Central memory CD8-positive, alpha-beta T cell (primary cell): ENCODE data around the gene E2F3.
A peak's percentile ranks its signal among the peaks of the same experiment; 100 is the strongest.

Experiments used
- ATAC-seq: fragments of 150-1000 bp; cut with Tn5 transposase; replicated peaks from 2 replicates; pipeline ENCODE4 v1.10.0; 2022; ENCODE audit warnings: mild to moderate bottlenecking, moderate FRiP score, moderate number of reproducible peaks; ENCODE audit not compliant: poor library complexity, severe bottlenecking; ENCODE audit errors: extremely low read depth
- DNase-seq, 2 donors: peaks; one replicate each; pipeline ENCODE4 v3.0.0; 2021; ENCODE audit warnings: low spot score in 2 of 2
- H3K27ac Mint-ChIP-seq: one replicate; pipeline ENCODE4 v1.8.0; 2022; ENCODE audit warnings: low read depth, mild to moderate bottlenecking, moderate library complexity, mixed read lengths
- H3K27me3 Mint-ChIP-seq: one replicate; pipeline ENCODE4 v1.8.0; 2022; ENCODE audit warnings: mixed read lengths
- H3K36me3 Mint-ChIP-seq: one replicate; pipeline ENCODE4 v1.8.0; 2022; ENCODE audit warnings: mild to moderate bottlenecking, moderate library complexity, mixed read lengths; ENCODE audit not compliant: insufficient read depth
- H3K4me1 Mint-ChIP-seq: one replicate; pipeline ENCODE4 v1.8.0; 2022; ENCODE audit warnings: mixed read lengths
- H3K4me3 Mint-ChIP-seq: one replicate; pipeline ENCODE4 v1.8.0; 2022; ENCODE audit warnings: mild to moderate bottlenecking, moderate library complexity, mixed read lengths
- H3K9me3 Mint-ChIP-seq: one replicate; pipeline ENCODE4 v1.8.0; 2022; ENCODE audit warnings: mixed read lengths

The E2F3 gene

GRCh38 chr6:20538131-20538662, 136.5 kb downstream of the E2F3 start:
- no peak overlapping the region for H3K27ac Mint-ChIP-seq

GRCh38 chr6:20538907-20539306, 137.2 kb downstream of the E2F3 start:
- peaks cover 62% of the 10 kb centered on the region for H3K4me1 Mint-ChIP-seq
- ATAC-seq (no peak), DNase-seq (no peak)
- H3K4me3 Mint-ChIP-seq: no peak overlapping the region
- H3K27ac Mint-ChIP-seq: no peak overlapping the region
- H3K9me3 Mint-ChIP-seq: no peaks in the 10 kb centered on the region
- peaks cover 27% of the 10 kb centered on the region for H3K36me3 Mint-ChIP-seq
- H3K27me3 Mint-ChIP-seq: no peaks in the 10 kb centered on the region

More at GRCh38 chr6:20538131-20538662, 136.5 kb downstream of the E2F3 start:
- Mint-ChIP-seq H3K9me3 (no peaks in the 10 kb centered on the region), H3K36me3 (peaks cover 27% of the 10 kb centered on the region), H3K4me3 (no peak overlapping the region), H3K27me3 (no peaks in the 10 kb centered on the region), H3K4me1 (peaks cover 59% of the 10 kb centered on the region)
- no peak for DNase-seq
- no peak for ATAC-seq

- peaks cover 62% of the 10 kb centered on the region for H3K4me1 Mint-ChIP-seq
- no peak overlapping the region for H3K27ac Mint-ChIP-seq
- H3K27me3 Mint-ChIP-seq: no peaks in the 10 kb centered on the region
- H3K9me3 Mint-ChIP-seq: no peaks in the 10 kb centered on the region
- ATAC-seq: no peak
- H3K36me3 Mint-ChIP-seq: peaks cover 25% of the 10 kb centered on the region
- DNase-seq: no peak
- H3K4me3 Mint-ChIP-seq: no peak overlapping the region
Measured at GRCh38 chr6:20539387-20539786, 137.7 kb downstream of the E2F3 start.

- Mint-ChIP-seq H3K4me1 (peaks cover 52% of the 10 kb centered on the region), H3K4me3 (no peak overlapping the region), H3K27me3 (no peaks in the 10 kb centered on the region), H3K27ac (no peak overlapping the region), H3K36me3 (peaks cover 20% of the 10 kb centered on the region), H3K9me3 (no peaks in the 10 kb centered on the region)
- DNase-seq (no peak), ATAC-seq (no peak)
Measured at GRCh38 chr6:20540683-20541082, 139.0 kb downstream of the E2F3 start.

GRCh38 chr6:20541382-20541781, 139.7 kb downstream of the E2F3 start:
- ATAC-seq (no peak), DNase-seq (no peak)
- H3K4me3 Mint-ChIP-seq: no peak overlapping the region
- peaks cover 24% of the 10 kb centered on the region for H3K36me3 Mint-ChIP-seq
- H3K9me3 Mint-ChIP-seq: no peaks in the 10 kb centered on the region
- H3K4me1 Mint-ChIP-seq: peaks cover 45% of the 10 kb centered on the region
- H3K27ac Mint-ChIP-seq: no peak overlapping the region
- H3K27me3 Mint-ChIP-seq: no peaks in the 10 kb centered on the region

- Mint-ChIP-seq H3K36me3 (peaks cover 31% of the 10 kb centered on the region), H3K27ac (peak overlapping the region; percentile 35), H3K4me1 (peaks cover 37% of the 10 kb centered on the region)
Measured at GRCh38 chr6:20542927-20543602, 141.4 kb downstream of the E2F3 start.

More at GRCh38 chr6:20542927-20543602, 141.4 kb downstream of the E2F3 start:
- H3K4me3 Mint-ChIP-seq: no peak overlapping the region
- ATAC-seq (no peak), DNase-seq (no peak)
- H3K9me3 Mint-ChIP-seq: no peaks in the 10 kb centered on the region
- no peaks in the 10 kb centered on the region for H3K27me3 Mint-ChIP-seq
